ENCODE data around the gene POC1B. TPM values are rescaled to one million over a fixed set of nuclear protein-coding genes. Genes with fewer than 3 reads are reported as not detected.
A peak's percentile ranks its signal among the peaks of the same experiment; 100 is the strongest.

POC1B gene
- total and polyA plus RNA-seq, 2 donors (not counting 3 experiments of a cell fraction or from before 2014, with no cell fraction given), result 7.1 to 18.2 TPM

GRCh38 chr12:89476904-89477595 lies 48.8 kb downstream of the POC1B start:
- no peak overlapping the region for H3K9ac ChIP-seq (replicated peaks; ENCODE audit: extremely low read depth, insufficient read depth, low read length)
- TF ChIP-seq POLR2A (IDR thresholded peaks at IDR 0.05; ENCODE audit: low read depth, low read length) (no peak), GATA2 (IDR thresholded peaks at IDR 0.05; ENCODE audit: insufficient read depth, insufficient read length, low read depth, low read length) (no peak), FOS (IDR thresholded peaks at IDR 0.05; ENCODE audit: borderline replicate concordance, insufficient read depth, low read length) (no peak), MYC (IDR thresholded peaks at IDR 0.05; ENCODE audit: low read depth, low read length) (no peak), EZH2 (IDR thresholded peaks at IDR 0.05; ENCODE audit: borderline replicate concordance, low read depth, low read length, severe bottlenecking) (no peak), POLR2AphosphoS5 (IDR thresholded peaks at IDR 0.05; ENCODE audit: insufficient read depth, low read depth, low read length) (no peak)
- H3K4me1 ChIP-seq (ENCODE audit: control insufficient read depth, extremely low read depth, insufficient read depth, low read length), result peaks cover 6% of the 10 kb centered on the region
- H3K4me3 ChIP-seq (replicated peaks in 1 of 3; ENCODE audit: insufficient read depth in 1 of 3, low read depth in 1 of 3, low read length in 3 of 3), result no peak overlapping the region
- H2AFZ ChIP-seq (ENCODE audit: low read depth, low read length), result no peak overlapping the region
- BruUV-seq (replicated peaks), result no TSS peak
- DNase-seq (ENCODE audit: low read depth, low spot score) (peak; percentile 20), FAIRE-seq (no peak)
- intact Hi-C loops (cut with micrococcal nuclease) (no loop called here), dilution Hi-C loops (cut with MboI; ENCODE audit: extremely low pct_ligation_motif_present, low sequenced_read_pairs) (no loop called here)
- H3K9me1 ChIP-seq (replicated peaks; ENCODE audit: control insufficient read depth, extremely low read depth, insufficient read depth, low read length), result no peaks in the 10 kb centered on the region
- no peaks in the 10 kb centered on the region for H4K20me1 ChIP-seq (replicated peaks; ENCODE audit: control insufficient read depth, extremely low read depth, insufficient read depth, low read length)
- H3K4me2 ChIP-seq (ENCODE audit: insufficient read depth, low read length), result no peak overlapping the region
- no peaks in the 10 kb centered on the region for H3K27me3 ChIP-seq (ENCODE audit: control insufficient read depth in 2 of 2, insufficient read depth in 2 of 2, low read length in 2 of 2)
- H3K36me3 ChIP-seq (ENCODE audit: control insufficient read depth in 2 of 2, extremely low read depth in 1 of 2, insufficient read depth in 2 of 2, low read length in 2 of 2), result no peaks in the 10 kb centered on the region
- POLR2A ChIA-PET, result no interaction called here
- H3K9me3 ChIP-seq (replicated peaks; ENCODE audit: control insufficient read depth, insufficient read depth, low read length), result no peaks in the 10 kb centered on the region
- CTCF ChIA-PET, result interaction anchor here (1.1 to 1.5 kb wide), 4 partner anchors 18 to 460 kb away, joined by 3 to 4 read pairs (median 3); no protein-coding TSS in a partner anchor
- no peaks in the 10 kb centered on the region for H3K79me2 ChIP-seq (ENCODE audit: control insufficient read depth, insufficient read depth, low read length)
- no peak overlapping the region for H3K27ac ChIP-seq (ENCODE audit: insufficient read depth, low read depth, low read length)

- CTCF ChIA-PET, result interaction anchor here (1.2 kb wide), 1 partner anchor 19 kb away, joined by 3 read pairs; no protein-coding TSS in a partner anchor
These were observed 49.6 kb downstream of the POC1B start for GRCh38 chr12:89476232-89476631.

More at GRCh38 chr12:89476232-89476631, 49.6 kb downstream of the POC1B start:
- Histone ChIP-seq H3K79me2 (ENCODE audit: control insufficient read depth, insufficient read depth, low read length) (no peaks in the 10 kb centered on the region), H3K36me3 (ENCODE audit: control insufficient read depth in 2 of 2, extremely low read depth in 1 of 2, insufficient read depth in 2 of 2, low read length in 2 of 2) (no peaks in the 10 kb centered on the region), H3K27me3 (ENCODE audit: control insufficient read depth in 2 of 2, insufficient read depth in 2 of 2, low read length in 2 of 2) (no peaks in the 10 kb centered on the region), H2AFZ (ENCODE audit: low read depth, low read length) (no peak overlapping the region), H3K9me3 (replicated peaks; ENCODE audit: control insufficient read depth, insufficient read depth, low read length) (no peaks in the 10 kb centered on the region), H3K9ac (replicated peaks; ENCODE audit: extremely low read depth, insufficient read depth, low read length) (no peak overlapping the region), H3K4me1 (ENCODE audit: control insufficient read depth, extremely low read depth, insufficient read depth, low read length) (peaks cover 6% of the 10 kb centered on the region), H3K4me2 (ENCODE audit: insufficient read depth, low read length) (no peak overlapping the region), H3K9me1 (replicated peaks; ENCODE audit: control insufficient read depth, extremely low read depth, insufficient read depth, low read length) (no peaks in the 10 kb centered on the region), H3K4me3 (replicated peaks in 1 of 3; ENCODE audit: insufficient read depth in 1 of 3, low read depth in 1 of 3, low read length in 3 of 3) (no peak overlapping the region), H4K20me1 (replicated peaks; ENCODE audit: control insufficient read depth, extremely low read depth, insufficient read depth, low read length) (no peaks in the 10 kb centered on the region), H3K27ac (ENCODE audit: insufficient read depth, low read depth, low read length) (no peak overlapping the region)
- BruUV-seq (replicated peaks), result no TSS peak
- intact Hi-C loops (cut with micrococcal nuclease) (no loop called here), dilution Hi-C loops (cut with MboI; ENCODE audit: extremely low pct_ligation_motif_present, low sequenced_read_pairs) (no loop called here)
- POLR2A ChIA-PET, result no interaction called here
- no peak for DNase-seq (ENCODE audit: low read depth, low spot score)
- no peak for FAIRE-seq
- TF ChIP-seq MYC (IDR thresholded peaks at IDR 0.05; ENCODE audit: low read depth, low read length) (no peak), POLR2A (IDR thresholded peaks at IDR 0.05; ENCODE audit: low read depth, low read length) (no peak), JUN (IDR thresholded peaks at IDR 0.05; ENCODE audit: borderline replicate concordance, insufficient read depth, insufficient read length, low read depth) (no peak), FOS (IDR thresholded peaks at IDR 0.05; ENCODE audit: borderline replicate concordance, insufficient read depth, low read length) (no peak), MAX (IDR thresholded peaks at IDR 0.05; ENCODE audit: insufficient read depth, insufficient read length) (no peak), POLR2AphosphoS5 (IDR thresholded peaks at IDR 0.05; ENCODE audit: insufficient read depth, low read depth, low read length) (no peak), GATA2 (IDR thresholded peaks at IDR 0.05; ENCODE audit: insufficient read depth, insufficient read length, low read depth, low read length) (no peak), EZH2 (IDR thresholded peaks at IDR 0.05; ENCODE audit: borderline replicate concordance, low read depth, low read length, severe bottlenecking) (no peak)
- TF ChIP-seq, protein P1, sequence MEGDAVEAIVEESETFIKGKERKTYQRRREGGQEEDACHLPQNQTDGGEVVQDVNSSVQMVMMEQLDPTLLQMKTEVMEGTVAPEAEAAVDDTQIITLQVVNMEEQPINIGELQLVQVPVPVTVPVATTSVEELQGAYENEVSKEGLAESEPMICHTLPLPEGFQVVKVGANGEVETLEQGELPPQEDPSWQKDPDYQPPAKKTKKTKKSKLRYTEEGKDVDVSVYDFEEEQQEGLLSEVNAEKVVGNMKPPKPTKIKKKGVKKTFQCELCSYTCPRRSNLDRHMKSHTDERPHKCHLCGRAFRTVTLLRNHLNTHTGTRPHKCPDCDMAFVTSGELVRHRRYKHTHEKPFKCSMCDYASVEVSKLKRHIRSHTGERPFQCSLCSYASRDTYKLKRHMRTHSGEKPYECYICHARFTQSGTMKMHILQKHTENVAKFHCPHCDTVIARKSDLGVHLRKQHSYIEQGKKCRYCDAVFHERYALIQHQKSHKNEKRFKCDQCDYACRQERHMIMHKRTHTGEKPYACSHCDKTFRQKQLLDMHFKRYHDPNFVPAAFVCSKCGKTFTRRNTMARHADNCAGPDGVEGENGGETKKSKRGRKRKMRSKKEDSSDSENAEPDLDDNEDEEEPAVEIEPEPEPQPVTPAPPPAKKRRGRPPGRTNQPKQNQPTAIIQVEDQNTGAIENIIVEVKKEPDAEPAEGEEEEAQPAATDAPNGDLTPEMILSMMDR (IDR thresholded peaks at IDR 0.05; ENCODE audit: extremely low read depth in 1 of 2, insufficient read depth in 1 of 2, low read depth in 1 of 2, low read length in 2 of 2), result no peak

All from endothelial cell of umbilical vein (primary cell).